HFFc6 (cell line): Measurements from ENCODE around the gene MTHFR. TPM values are rescaled to one million over a fixed set of nuclear protein-coding genes. Genes with fewer than 3 reads are reported as not detected.
A peak's percentile ranks its signal among the peaks of the same experiment; 100 is the strongest.

Source experiments
- DNase-seq: peaks from one replicate; pipeline ENCODE4 v3.0.0-alpha.2; 2018
- H3K27ac Mint-ChIP-seq: 2 replicates; pipeline ENCODE4 v1.8.0; 2020; ENCODE audit warnings: mild to moderate bottlenecking, mixed read lengths
- H3K27me3 Mint-ChIP-seq: 2 replicates; pipeline ENCODE4 v1.8.0; 2021; ENCODE audit warnings: mild to moderate bottlenecking, moderate library complexity, mixed read lengths; ENCODE audit not compliant: insufficient read depth
- H3K36me3 Mint-ChIP-seq: 2 replicates; pipeline ENCODE4 v1.8.0; 2021; ENCODE audit warnings: low read depth, mixed read lengths
- H3K4me1 Mint-ChIP-seq: 2 replicates; pipeline ENCODE4 v1.8.0; 2020; ENCODE audit warnings: low read depth, mixed read lengths
- H3K4me3 Mint-ChIP-seq: 2 replicates; pipeline ENCODE4 v1.8.0; 2020; ENCODE audit warnings: mild to moderate bottlenecking, moderate library complexity, mixed read lengths
- H3K9me3 Mint-ChIP-seq: 2 replicates; pipeline ENCODE4 v1.8.0; 2020; ENCODE audit warnings: mild to moderate bottlenecking, mixed read lengths
- total RNA-seq, 6 experiments: library from RNA; stranded (reverse); fragmentation: NEBNext Ultra II Directional; extraction: Animal tissue kit (Norgen Biotek cat#: 25700); gene quantifications; 2 replicates in 1 of 6; 3 replicates in 5 of 6; pipeline ENCODE4 v1.2.3, GENCODE V29; 2021
- TF ChIP-seq, protein P1 (sequence below): fragments of 200-600 bp; sonication (generic); IDR thresholded peaks from 2 replicates; pipeline ENCODE4 v1.5.0; 2021; ENCODE audit warnings: antibody characterized with exemption, mild to moderate bottlenecking

MTHFR gene
- total RNA-seq, 6 experiments from 2014 or later = 9.4 to 11.7 (median 10.5) TPM

DNA sequence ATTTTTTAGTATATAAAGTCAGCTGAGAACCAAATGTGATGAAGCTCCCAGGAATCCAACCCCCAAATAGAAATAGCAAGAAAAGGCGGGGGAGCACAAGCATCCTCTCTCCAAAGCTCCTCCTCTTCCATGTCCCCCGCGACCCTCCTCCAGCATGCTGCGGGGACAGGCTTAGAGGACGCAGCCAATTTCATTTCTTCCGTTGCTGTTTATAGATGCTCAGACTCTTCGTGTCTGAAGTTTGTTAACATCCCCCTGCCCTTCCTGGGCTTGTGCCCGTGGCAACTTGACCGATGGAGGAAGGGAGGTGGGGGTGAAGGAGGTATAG, 42.6 kb upstream of the MTHFR start:
- no peak for DNase-seq
- H3K27me3 Mint-ChIP-seq = peaks cover 27% of the 10 kb centered on the region
- peaks cover 8% of the 10 kb centered on the region; the same call in 1 of the 2 replicates for H3K4me1 Mint-ChIP-seq
- H3K9me3 Mint-ChIP-seq = no peaks in the 10 kb centered on the region
- H3K27ac Mint-ChIP-seq = no peak overlapping the region
- TF ChIP-seq, protein P1, sequence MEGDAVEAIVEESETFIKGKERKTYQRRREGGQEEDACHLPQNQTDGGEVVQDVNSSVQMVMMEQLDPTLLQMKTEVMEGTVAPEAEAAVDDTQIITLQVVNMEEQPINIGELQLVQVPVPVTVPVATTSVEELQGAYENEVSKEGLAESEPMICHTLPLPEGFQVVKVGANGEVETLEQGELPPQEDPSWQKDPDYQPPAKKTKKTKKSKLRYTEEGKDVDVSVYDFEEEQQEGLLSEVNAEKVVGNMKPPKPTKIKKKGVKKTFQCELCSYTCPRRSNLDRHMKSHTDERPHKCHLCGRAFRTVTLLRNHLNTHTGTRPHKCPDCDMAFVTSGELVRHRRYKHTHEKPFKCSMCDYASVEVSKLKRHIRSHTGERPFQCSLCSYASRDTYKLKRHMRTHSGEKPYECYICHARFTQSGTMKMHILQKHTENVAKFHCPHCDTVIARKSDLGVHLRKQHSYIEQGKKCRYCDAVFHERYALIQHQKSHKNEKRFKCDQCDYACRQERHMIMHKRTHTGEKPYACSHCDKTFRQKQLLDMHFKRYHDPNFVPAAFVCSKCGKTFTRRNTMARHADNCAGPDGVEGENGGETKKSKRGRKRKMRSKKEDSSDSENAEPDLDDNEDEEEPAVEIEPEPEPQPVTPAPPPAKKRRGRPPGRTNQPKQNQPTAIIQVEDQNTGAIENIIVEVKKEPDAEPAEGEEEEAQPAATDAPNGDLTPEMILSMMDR = no peak
- no peak overlapping the region for H3K4me3 Mint-ChIP-seq
- peaks cover 18% of the 10 kb centered on the region for H3K36me3 Mint-ChIP-seq

GRCh38 chr1:11847667-11848372, 42.1 kb upstream of the MTHFR start, which contains the start of gene NPPA:
Gene NPPA, minus strand, starts transcription at chr1:11847783. Its CDS starts 99 bp downstream, at chr1:11847684.
- peaks cover 18% of the 10 kb centered on the region for H3K36me3 Mint-ChIP-seq
- H3K4me3 Mint-ChIP-seq = no peak within 1 kb of the TSS
- no peaks in the 10 kb centered on the region for H3K9me3 Mint-ChIP-seq
- no peak for DNase-seq
- H3K27ac Mint-ChIP-seq = no peak within 1 kb of the TSS
- H3K27me3 Mint-ChIP-seq = peaks cover 22% of the 10 kb centered on the region
- TF ChIP-seq, protein P1 = no peak
- peaks cover 8% of the 10 kb centered on the region; the same call in 1 of the 2 replicates for H3K4me1 Mint-ChIP-seq

- Mint-ChIP-seq H3K36me3 (peaks cover 29% of the 10 kb centered on the region), H3K27me3 (peaks cover 13% of the 10 kb centered on the region), H3K4me3 (no peak overlapping the region), H3K27ac (no peak overlapping the region), H3K4me1 (peaks cover 8% of the 10 kb centered on the region; the same call in 1 of the 2 replicates), H3K9me3 (no peaks in the 10 kb centered on the region)
- TF ChIP-seq, protein P1 = peak; percentile 23; the same call in 1 of the 2 replicates
- DNase-seq = no peak
Observed at GRCh38 chr1:11845641-11846335, 40.0 kb upstream of the MTHFR start.

GRCh38 chr1:11842154-11843041, 36.6 kb upstream of the MTHFR start:
- Mint-ChIP-seq H3K4me1 (no peaks in the 10 kb centered on the region; the same call in 1 of the 2 replicates), H3K27me3 (peaks cover 1% of the 10 kb centered on the region; the same call in 1 of the 2 replicates), H3K4me3 (no peak overlapping the region), H3K36me3 (peaks cover 34% of the 10 kb centered on the region), H3K9me3 (no peaks in the 10 kb centered on the region), H3K27ac (no peak overlapping the region)
- TF ChIP-seq, protein P1 = no peak
- no peak for DNase-seq
